SK-N-SH treated with all-trans-retinoic acid at 6 μM for 48 hours (cell line): ENCODE measurements around the gene CUBN.

Experiments used
- ISL1 ChIP-seq: fragments of 250-450 bp; sonication (Bioruptor Pico); IDR thresholded peaks from 2 replicates; pipeline ENCODE4 v2.1.2; 2022; ENCODE audit warnings: mild to moderate bottlenecking, moderate library complexity
- RARB ChIP-seq: fragments of 250-450 bp; sonication (Bioruptor Pico); IDR thresholded peaks from 2 replicates; pipeline ENCODE4 v1.8.0; 2021; ENCODE audit warnings: mild to moderate bottlenecking, moderate library complexity
- ZFP30 ChIP-seq: fragments of 450-650 bp; formaldehyde crosslinking; IDR thresholded peaks from 2 replicates; pipeline ENCODE4 v1.5.0; 2022; ENCODE audit warnings: mild to moderate bottlenecking, moderate library complexity
- TF ChIP-seq, protein P1 (sequence below): fragments of 250-450 bp; sonication (Bioruptor Pico); IDR thresholded peaks from 2 replicates; pipeline ENCODE4 v1.5.1; 2020; ENCODE audit warnings: low read depth, mild to moderate bottlenecking, moderate library complexity

DNA sequence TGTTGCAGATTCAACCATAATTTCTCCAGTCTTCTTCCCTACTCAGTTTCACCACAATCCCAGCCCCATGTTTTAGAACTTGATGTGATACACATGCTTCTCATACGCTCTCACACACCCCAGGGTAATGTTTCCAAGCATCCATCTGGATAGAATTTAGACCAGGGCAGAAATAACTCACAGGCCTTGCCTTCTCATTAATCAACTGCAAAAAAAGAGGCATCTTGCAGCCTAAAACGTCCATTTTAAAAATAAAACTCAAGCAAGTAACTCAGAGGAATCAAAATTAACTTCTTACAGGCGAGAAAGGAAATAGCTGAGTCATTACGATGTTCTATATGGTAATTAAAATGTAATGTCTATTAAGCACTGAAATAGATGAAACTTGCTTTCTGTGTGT, 185.2 kb downstream of the CUBN start:
- TF ChIP-seq, protein P1, sequence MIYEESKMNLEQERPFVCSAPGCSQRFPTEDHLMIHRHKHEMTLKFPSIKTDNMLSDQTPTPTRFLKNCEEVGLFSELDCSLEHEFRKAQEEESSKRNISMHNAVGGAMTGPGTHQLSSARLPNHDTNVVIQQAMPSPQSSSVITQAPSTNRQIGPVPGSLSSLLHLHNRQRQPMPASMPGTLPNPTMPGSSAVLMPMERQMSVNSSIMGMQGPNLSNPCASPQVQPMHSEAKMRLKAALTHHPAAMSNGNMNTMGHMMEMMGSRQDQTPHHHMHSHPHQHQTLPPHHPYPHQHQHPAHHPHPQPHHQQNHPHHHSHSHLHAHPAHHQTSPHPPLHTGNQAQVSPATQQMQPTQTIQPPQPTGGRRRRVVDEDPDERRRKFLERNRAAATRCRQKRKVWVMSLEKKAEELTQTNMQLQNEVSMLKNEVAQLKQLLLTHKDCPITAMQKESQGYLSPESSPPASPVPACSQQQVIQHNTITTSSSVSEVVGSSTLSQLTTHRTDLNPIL = no peak
- TF ChIP-seq ZFP30 (CRISPR knock-in tag) = no peak
- no peak for TF ChIP-seq RARB (CRISPR knock-in tag)
- TF ChIP-seq ISL1 (CRISPR knock-in tag) = no peak
